HG02973 (cell line): ENCODE measurements around the gene GPRC5C.

Experiments
- ATAC-seq: cut with Tn5 transposase; IDR thresholded peaks from one replicate; pipeline ENCODE4 v1.9.1; 2021; ENCODE audit warnings: moderate library complexity; ENCODE audit not compliant: unreplicated experiment

Gene GPRC5C

DNA sequence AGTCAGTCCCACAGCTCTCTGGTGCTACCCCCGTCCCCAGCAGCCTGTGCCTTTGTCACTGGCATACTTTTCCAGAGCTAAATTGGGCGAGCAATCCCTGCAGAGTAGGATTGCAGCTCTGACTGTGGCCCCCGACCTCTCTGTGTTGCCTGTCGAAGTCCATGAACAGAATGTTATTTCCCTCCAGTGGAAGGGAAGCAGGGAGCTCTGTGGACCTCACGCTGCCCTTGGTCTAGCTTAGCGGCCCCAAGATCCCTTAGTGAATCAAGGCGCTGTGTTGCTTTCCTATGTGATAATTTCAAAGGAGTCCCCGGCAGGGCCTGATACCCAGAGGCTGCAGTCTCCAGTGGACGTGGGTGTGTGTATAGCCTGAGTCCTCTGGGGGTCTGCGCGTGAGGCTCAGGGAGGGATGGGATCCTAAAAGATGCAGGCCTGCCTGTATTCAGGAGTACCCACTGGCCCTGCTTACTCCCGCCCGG lies 19.1 kb downstream of the GPRC5C start:
- ATAC-seq, result no peak

DNA sequence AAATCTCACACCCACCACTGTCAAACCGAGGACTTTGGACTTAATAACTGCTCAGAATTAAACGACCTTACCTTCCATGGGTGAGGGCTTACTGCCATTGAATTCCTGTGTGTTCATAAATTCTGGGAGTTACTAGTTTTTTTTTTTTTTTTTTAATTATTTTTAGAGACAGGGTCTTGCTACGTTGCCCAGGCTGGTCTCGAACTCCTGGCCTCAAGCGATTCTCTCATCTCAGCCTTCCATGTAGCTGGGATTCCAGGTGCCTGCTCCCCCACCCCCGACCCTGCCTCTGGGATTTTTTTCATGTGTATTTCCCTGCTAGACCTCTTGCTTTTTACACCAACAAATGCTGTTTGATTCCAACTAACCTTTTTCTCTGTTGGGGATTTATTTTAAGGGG lies 19.7 kb downstream of the GPRC5C start:
- ATAC-seq, result no peak

DNA sequence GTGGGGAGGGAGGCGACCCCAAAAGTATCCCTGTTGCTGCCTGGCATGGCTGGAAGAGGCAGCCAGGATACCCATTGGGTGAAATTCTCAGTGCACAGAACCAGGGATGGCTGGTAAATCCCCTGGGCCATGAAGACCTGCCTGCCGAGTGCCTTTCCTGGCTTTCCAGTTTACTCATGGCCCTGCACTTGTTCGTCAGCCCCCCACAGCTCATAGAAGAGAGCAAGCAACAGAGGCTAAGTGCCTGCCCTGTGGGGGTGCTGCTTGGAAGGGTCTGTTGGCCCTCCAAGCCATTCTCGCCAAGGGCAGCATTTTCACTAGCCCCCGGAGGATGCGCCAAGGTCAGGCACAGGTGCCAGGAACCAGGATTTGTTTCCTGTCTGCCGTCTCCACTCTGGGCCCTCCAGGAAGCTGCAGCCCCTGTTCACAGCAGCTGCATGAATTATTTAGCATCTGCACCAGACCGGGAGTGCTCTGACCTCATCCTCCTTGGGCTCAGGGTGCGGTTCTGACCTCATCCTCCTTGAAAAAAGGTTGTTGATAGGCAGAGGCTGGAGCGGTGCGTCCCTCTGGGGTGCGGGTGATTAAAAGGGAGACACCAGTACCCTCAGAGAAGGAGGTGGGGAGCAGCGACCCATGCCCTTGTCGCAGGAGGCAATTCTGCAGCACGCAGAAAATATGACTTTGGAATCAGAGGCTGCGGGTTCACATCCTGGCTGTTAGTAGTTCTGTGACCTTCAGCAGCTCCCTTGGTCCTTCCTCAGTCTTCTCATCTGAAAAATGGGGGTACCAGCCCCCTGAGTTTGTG lies 20.3 kb downstream of the GPRC5C start:
- ATAC-seq, result no peak

DNA sequence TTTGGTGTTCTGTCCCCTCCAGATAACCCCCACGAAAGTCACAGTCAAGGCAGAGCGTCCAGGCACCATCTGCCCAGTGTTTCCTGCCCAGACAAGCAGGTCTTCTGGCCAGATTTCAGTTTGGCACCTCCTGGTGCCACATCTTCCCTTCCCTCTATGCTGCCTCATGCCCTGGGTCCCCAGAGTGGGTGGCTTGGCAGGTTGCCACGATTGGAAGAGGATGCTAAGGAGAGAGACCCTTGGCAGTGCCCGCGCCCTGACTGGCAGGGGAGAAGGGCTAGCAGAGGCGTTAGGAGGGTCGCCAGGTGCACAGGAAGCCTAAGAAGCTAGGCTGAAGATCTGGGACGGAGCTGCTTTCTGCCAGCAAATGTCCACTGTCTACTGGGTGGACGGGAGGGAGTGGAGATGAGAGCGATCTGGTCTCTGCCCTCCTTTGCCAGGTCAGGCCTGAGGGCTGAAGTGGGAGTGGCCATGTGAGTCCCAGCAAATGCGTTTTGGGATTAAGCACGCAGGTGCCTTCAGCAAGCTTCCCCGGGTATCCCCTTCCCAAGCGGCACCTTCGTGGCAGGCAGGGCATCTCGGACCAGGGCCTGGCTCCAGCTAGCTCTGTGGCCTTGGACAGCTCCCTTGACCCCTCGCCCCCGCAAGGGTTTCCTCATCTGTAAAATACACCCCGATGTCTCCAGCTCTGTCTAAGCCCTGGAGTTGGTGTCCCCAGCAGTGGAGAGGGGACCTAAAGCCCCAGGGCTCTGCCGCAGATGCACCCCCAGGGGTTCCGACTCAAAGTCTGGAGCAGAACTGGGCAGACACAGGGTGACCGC lies 21.2 kb downstream of the GPRC5C start:
- no peak for ATAC-seq

DNA sequence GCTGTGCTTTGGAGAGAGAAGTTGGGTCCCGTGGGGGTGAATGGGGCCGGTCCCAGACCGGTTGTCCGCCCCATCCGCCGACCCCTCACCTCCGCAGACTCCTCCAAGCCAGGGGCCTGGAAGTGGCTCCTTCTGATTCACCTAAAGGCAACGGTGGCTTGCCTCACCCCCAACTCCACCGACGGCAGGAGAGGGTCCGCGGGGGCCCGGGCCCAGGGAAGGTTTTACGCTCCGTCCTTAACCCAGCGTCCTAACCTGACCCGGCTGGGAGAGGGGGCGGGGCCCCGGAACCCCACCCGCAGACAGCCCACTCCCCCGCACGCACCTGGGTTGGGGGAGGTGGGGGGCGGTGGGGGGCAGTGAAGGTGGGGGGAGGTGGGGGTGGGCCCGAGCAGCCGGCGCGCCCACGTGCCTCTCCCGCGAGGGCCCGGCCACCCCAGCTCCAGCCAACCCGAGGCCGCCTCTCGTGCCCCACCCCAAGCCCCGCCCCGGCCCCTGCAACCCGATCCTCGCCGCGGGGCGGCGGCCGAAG lies 21.8 kb downstream of the GPRC5C start:
- peak; percentile 28 for ATAC-seq

DNA sequence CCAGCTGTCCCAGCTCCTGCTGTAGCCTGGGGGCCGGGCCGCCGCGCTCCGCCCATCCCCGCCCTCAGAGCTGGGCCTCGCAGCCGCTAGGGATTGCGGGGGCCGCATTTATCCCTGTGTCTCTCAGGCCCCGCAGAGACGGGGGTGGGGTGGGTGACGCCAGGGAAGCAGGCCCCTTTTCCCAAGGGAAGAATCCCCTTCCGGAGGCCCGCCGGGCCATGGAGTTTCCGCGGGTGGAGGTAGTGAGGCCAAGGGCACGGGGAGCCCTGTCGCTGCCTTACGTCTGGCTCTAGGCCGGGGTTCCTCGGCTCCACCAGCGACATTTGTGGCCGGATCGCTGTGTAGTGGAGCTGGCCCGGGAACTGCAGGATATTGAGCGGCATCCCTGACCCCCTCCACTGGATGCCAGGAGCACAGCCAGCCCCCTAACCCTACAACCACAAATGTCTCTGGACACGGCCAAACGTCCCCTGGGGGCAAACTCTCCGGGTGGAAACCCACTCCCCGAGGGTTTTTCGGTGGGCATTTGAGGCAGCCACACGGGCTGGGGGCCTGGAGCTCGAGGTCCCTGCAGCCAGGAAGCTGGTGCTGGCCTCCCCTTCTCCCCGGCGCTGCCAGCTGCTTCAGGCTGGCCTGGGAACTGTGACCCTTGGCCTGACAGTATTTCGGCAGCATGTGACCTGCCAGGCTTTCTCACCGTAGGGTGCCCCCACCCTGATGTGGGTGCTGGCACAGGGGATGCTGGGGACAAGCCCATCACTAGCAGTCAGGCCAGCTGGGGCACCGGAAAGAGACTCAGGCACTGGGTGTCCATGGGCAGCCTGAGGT lies 22.5 kb downstream of the GPRC5C start:
- peak; percentile 89 for ATAC-seq

DNA sequence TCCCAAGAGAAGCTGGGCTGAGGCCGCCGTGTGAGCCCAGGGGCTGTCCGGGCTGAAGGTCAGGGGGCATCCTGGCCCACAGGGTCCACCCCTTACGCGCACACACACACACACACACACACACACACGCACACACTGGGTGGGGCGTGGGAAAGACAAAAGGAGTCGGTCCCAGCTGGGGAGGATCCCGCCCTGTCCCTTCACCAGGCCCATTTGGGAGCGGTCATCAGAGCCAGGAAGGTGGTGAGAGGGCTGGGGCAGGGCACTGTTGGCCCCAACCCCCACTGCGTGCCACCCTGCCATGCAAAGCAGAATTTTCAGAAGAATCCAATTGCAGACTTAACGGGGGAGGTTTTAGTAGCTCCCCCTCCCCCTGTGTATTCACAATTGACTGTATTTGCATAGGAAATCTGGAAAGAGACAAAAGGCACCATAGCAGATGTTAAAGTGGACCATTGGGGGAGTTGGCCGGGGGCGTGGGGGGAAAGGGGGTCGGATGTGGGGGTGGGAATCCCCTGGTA lies 23.2 kb downstream of the GPRC5C start:
- no peak for ATAC-seq

DNA sequence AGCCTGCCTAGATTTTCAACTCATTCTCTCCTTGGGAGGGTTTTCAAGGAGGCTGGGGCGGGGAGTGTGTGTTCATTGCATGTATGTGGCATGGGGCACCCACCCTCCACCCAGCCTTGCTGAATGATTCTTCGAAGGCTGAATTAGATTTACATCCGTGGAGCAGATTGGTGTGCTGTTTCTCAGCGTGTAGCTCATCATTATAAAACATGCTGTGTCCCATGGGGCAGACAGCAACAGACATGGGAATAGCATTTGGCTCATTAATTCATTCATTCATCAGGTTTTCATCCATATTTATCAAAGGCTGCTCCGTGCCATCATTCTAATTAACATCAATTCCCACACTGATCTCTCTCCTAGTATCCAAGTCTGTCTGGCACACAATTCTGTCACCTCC lies 23.9 kb downstream of the GPRC5C start:
- no peak for ATAC-seq

DNA sequence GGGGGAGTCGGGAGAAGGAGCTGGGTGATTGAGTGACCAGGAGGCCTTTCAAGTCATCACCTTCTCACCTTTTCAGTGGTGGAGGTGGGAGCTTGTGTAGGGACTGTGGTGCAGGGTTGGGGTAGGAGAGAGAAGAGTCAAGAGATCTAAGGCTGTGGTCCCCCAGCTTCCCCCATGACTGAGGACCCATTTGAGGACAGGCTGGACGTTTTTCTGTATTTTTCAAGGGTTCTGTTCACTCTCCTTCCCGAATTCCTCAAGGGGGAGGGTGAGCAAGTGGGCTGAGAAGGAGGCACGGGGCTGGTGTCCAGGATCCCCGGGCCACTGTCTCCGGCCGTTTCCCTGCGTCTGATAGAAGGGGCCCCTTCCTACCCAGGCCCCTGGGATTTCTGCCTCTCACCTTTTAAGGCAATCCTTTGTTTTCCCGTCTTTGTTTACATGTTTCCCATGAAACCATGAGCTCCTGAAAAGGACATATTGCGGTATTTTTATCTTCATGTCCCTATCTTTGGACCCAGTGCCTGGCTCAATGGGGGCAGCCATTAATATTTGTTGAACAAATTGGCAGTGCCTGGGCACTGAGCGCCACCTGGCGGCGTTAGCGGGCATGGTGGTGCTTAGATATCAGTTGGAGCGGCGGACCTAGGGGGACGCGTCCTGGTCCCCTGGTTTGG lies 25.4 kb downstream of the GPRC5C start:
- no peak for ATAC-seq

DNA sequence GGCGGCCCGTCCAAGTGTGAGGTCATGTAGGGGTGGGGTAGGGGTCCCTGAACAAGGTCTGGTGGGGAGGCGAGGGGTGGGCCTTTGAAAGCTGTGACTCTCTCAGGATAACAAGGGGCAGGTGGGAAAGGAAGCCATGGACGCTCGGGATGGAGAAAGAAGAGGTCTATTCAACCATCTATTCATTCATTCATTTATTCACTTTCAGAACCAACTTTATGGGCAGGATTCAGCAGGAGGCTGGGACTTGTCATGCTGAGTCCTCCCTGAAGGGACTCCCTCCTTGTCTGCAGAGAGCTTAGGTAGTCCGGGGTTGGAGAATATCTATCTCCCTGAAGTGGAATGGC lies 25.9 kb downstream of the GPRC5C start:
- ATAC-seq, result no peak

DNA sequence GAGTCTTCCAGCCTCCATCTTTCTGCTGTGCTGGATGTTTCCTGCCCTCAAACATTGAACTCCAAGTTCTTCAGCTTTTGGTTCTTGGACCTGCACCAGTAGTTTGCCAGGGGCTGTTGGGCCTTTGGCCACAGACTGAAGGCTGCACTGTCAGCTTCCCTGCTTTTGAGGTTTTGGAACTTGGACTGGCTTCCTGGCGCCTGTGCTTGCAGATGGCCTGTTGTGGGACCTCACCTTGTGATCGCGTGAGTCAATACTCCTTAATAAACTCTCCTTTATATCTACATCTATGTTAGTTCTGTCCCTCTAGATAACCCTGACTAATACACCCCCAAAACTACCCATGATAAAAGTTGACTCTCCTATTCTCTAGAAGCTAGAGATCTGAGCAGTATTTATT lies 26.9 kb downstream of the GPRC5C start:
- ATAC-seq, result no peak

DNA sequence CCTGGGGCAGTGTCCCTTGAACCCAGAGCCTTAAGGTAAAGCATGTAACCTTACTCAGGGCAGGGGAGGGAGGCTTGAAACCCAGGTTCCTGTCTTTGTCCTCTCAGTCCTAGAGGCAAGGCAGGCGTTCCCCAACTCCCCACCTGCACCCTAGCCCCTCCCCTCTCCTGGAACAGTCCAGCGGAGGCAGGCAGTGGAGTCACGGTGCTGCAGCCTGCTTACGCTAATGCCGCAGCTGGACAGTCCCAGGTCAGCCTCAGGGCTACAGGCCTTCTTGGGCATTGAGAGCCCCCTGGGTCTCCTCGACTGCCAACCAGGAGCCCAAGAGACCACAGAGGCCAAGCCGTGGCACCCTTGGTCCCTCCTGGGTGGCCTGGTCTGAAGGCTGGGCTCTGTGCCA lies 27.7 kb downstream of the GPRC5C start:
- no peak for ATAC-seq

DNA sequence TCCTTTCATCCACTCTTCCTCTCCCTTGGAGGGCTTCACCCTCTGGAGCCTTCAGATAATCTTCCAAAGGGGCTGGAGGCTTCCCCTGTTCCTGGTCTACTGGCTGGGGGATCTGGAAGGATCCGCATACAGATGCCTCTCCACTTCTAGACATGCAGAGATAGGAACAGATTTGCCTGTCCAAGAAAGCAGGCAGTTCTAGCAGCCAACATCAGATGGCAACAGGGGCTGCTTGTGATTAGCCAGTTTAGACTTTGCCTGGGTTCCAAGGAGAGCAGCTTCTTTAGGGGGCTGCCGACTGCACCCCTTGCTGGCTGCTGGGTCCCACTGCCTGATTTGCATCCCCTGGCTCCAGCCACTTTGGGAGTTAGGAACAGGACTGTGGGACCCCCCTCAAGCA lies 28.4 kb downstream of the GPRC5C start:
- ATAC-seq, result no peak

DNA sequence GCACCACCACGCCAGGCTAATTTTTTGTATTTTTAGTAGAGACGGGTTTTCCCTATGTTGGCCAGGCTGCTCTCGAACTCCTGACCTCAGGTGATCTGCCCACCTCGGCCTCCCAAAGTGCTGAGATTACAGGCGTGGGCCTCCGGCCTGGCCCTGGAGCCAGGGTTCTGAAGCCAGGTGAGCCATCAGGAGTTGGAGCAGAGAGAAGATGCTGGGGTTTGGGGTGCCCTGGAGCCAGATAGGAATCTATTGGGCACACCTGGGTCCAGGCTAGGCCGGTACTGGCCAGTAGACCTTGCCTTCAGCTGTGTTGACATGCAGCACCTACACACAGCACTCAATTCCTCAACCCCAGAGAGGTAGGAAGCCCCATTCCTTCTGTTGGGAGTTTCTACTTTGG lies 29.1 kb downstream of the GPRC5C start:
- no peak for ATAC-seq

DNA sequence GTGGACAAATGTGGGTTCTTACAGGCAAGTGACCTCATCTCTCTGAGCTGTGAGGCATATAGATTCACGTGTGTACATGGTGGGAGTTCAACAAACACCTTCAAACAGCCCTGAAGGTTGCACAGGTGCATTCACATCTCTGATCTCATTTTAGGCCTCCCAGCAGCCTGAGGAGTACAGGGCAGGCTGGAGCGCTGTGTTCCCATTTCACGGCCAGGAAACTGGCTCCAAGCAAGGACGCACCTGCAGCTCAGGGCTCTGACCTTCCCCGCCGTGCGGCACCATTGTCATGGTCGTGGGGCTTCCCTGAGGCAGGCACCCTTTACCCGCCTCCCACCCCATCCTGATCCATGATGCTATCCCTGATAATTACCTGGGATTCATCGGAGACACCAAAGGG lies 29.7 kb downstream of the GPRC5C start:
- no peak for ATAC-seq

DNA sequence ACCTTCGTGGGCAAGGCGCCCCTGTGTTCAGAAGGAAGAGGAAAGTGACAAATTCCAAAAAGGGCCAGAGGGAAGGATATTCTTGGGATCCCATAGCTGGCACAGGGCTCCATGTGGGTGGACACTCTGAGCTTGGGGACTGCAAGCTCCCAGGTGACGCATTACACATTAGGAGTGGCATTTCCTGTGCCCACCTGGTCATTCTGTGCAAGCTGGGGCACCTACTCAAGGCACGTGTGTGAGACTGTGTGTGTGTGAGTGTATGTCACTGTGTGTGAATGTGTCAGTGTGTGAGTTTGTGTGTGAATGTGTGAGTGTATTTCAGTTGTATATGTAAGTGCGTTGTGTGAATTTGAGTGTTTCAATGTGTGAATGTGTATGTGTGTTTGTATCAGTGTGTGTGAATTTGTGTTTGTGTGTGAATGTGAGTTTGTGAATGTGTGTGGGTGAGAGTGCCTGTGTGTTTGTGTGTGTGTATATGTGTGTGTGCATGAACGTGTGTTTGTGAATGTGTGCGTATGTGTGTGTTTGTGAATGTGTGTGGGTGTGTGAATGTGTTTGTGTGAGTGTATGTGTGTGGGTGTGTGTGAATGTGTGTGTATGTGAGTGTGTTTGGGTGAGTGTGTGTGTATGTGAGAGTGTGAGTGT lies 33.0 kb downstream of the GPRC5C start:
- ATAC-seq, result no peak

DNA sequence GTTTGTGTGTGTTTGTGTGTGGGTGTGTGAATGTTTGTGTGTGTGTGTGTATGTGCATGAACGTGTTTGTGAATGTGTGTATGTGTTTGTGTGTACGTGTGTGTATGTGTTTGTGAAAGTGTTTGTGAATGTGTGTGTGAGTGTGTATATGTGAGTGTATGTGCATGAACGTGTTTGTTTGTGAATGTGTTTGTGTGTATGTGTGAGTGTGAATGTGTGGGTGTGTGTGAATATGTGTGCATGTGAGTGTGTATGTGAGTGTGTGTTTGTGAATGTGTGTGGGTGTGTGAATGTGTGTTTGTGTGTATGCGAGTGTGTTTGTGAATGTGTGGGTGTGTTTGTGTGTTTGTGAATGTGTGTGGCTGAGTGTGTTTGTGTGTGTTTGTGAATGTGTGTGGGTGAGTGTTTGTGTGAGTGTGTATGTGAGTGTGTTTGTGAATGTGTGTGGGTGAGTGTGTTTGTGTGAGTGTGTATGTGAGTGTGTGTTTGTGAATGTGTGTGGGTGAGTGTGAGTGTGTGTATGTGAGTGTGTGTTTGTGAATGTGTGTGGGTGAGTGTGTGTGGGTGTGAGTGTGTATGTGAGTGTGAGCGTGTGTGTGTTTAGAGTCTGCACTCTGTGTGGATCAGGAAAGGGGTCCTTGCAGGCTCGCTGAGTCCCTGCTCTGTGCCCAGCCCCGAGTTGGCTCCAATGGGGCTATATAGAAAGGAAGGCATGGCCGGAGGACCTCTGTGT lies 33.7 kb downstream of the GPRC5C start:
- ATAC-seq, result no peak

DNA sequence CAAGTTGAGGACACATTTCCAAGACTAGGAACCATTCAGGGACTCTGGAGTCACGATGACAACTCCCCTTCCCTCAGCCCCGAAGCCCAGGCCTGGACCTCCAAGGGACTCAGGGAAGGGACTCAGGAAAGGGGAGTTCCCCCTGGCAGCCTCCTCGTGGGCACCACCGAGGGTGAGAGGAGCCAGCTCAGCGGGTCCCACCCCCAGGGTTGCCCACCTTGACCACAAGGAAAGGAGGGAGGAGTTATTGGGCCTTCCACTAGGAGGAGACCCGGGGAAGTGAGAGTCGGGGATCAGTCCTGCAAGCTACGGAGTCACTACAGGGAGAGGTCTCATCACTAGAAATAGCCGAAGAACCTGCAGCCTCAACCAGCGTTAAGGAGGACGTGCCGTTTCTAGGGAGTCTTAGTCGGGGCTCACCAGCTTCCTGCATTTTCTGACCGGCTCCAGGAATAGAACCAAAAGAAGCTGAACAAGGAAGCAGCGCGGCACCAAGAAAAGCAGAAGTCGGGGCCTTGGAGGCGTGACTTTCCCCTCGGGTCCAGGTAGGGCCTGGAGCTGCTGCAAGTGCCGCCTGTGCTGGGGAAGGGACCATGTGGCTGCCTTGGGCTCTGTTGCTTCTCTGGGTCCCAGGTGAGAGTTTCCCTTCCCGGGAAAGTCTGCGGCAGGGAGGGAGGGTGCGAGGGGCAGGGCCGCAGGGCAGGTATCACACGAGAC lies 34.4 kb downstream of the GPRC5C start, which contains the start of gene CD300A:
Gene CD300A (plus strand): TSS at position 524 of the 717 bp plus-strand sequence. CDS start 70 bp downstream, at position 594.
- ATAC-seq, result no peak
